ENCODE data around the gene ACIN1.

Gene ACIN1

DNA sequence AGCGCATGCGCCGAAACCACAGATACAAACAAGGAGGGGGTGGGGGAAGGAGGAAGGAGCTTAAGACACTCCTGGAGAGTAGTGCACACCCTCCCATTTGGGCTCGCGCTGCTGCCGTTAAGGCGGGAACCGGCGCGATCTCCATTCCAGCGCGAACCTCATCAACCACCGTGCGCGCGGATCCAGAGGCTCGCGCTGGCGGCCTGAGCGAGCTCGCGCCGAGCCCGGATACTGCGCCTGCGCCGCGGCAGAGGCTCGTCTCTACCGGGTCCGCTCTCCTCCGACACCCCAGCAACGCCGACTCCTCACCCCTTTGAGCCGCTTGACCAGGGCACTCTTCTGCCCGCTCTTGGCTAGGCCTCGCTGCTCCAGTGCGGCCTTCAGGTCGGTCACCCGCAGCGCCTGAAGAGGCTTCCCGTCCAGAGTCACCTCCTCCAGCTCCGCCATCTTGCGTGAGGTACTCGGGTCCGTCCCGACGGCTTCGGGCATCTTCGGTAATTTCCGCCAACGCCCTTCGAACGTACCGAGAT lies at the start of gene ACIN1:
Gene ACIN1, minus strand, starts transcription at position 471 of the 530 bp plus-strand sequence. Its CDS starts 24 bp downstream, at position 447.
- H3K4me3 ChIP-seq (ENCODE audit: low read length), result peak within 1 kb of the TSS; percentile 97
- peak; percentile 86 for DNase-seq (ENCODE audit: low read depth)
- TF ChIP-seq, protein P1, sequence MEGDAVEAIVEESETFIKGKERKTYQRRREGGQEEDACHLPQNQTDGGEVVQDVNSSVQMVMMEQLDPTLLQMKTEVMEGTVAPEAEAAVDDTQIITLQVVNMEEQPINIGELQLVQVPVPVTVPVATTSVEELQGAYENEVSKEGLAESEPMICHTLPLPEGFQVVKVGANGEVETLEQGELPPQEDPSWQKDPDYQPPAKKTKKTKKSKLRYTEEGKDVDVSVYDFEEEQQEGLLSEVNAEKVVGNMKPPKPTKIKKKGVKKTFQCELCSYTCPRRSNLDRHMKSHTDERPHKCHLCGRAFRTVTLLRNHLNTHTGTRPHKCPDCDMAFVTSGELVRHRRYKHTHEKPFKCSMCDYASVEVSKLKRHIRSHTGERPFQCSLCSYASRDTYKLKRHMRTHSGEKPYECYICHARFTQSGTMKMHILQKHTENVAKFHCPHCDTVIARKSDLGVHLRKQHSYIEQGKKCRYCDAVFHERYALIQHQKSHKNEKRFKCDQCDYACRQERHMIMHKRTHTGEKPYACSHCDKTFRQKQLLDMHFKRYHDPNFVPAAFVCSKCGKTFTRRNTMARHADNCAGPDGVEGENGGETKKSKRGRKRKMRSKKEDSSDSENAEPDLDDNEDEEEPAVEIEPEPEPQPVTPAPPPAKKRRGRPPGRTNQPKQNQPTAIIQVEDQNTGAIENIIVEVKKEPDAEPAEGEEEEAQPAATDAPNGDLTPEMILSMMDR (conservative IDR thresholded peaks at IDR 0.05; ENCODE audit: low read length), result no peak

GRCh38 chr14:23143911-23144310 lies 49.0 kb upstream of the ACIN1 start:
- DNase-seq (ENCODE audit: low read depth), result no peak
- H3K4me3 ChIP-seq (ENCODE audit: low read length), result no peak overlapping the region
- TF ChIP-seq, protein P1 (conservative IDR thresholded peaks at IDR 0.05; ENCODE audit: low read length), result no peak

GRCh38 chr14:23142826-23143225 lies 47.9 kb upstream of the ACIN1 start:
- TF ChIP-seq, protein P1 (conservative IDR thresholded peaks at IDR 0.05; ENCODE audit: low read length), result no peak
- H3K4me3 ChIP-seq (ENCODE audit: low read length), result no peak overlapping the region
- no peak for DNase-seq (ENCODE audit: low read depth)

- DNase-seq (ENCODE audit: low read depth), result peak; percentile 88
These were observed 46.9 kb upstream of the ACIN1 start for GRCh38 chr14:23141706-23142444.

DNA sequence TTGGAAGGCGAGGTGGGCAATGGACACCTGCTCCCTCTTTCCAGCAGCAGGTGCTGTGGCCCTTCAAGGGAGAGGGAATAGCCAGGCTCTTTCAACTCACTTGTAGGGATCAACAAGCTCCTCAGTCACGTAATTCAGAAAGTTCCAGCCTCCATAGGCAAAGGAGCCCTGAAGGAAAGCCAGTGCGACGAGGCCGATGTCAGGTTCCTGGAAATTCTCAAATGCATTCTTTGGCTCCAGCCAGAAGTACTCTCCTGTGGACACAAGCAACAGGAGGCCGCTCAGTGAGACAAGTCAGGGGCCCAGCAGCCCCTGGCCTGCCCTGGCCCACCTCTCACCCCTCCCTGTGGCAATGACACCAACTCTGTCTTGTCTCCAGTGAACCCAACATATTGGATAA lies 45.4 kb upstream of the ACIN1 start:
- DNase-seq (ENCODE audit: low read depth), result no peak
- H3K4me3 ChIP-seq (ENCODE audit: low read length), result no peak overlapping the region
- TF ChIP-seq, protein P1 (conservative IDR thresholded peaks at IDR 0.05; ENCODE audit: low read length), result no peak

More at GRCh38 chr14:23141706-23142444, 46.9 kb upstream of the ACIN1 start:
- H3K4me3 ChIP-seq (ENCODE audit: low read length), result no peak overlapping the region
- TF ChIP-seq, protein P1 (conservative IDR thresholded peaks at IDR 0.05; ENCODE audit: low read length), result no peak

DNA sequence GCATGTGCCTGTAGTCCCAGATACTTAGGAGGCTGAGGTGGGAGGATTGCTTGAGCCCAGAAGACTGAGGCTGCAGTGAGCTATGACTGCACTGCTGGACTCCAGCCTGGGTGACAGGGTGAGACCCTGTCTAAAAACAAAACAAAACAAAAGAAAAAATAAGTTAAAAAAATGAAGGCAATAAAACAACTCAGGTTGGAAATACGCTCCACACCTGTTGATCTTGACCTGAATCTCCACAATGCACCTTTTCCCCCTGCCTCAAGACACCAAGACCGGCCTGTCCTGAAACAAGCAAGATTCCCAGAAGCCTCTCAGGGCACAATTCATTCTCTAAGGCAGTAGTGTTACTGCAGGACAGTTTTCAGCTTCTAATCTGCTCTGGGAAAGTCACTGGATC lies 44.9 kb upstream of the ACIN1 start:
- TF ChIP-seq, protein P1 (conservative IDR thresholded peaks at IDR 0.05; ENCODE audit: low read length), result no peak

More for the DNA sequence above, 44.9 kb upstream of the ACIN1 start:
- H3K4me3 ChIP-seq (ENCODE audit: low read length), result no peak overlapping the region
- no peak for DNase-seq (ENCODE audit: low read depth)

Data from AG10803 (cell line).